HG03469 (cell line): ENCODE data around the gene PTF1A.
"Not testable (repeated sequence)": the region's sequence is repeated elsewhere in the genome, so short reads cannot be mapped to it uniquely, and the experiment has no call there.

Source experiments
- ATAC-seq: cut with Tn5 transposase; IDR thresholded peaks from one replicate; pipeline ENCODE4 v1.9.1; 2021; ENCODE audit warnings: mild to moderate bottlenecking, moderate library complexity, moderate number of reproducible peaks; ENCODE audit not compliant: unreplicated experiment

Gene PTF1A

GRCh38 chr10:23203369-23204325 lies 11.5 kb downstream of the PTF1A start:
- no peak for ATAC-seq

- ATAC-seq, result no peak
Observed at GRCh38 chr10:23204773-23205172, 12.7 kb downstream of the PTF1A start.

- no peak for ATAC-seq
Observed at GRCh38 chr10:23205972-23206642, 14.0 kb downstream of the PTF1A start.

GRCh38 chr10:23217471-23217870 lies 25.4 kb downstream of the PTF1A start:
- no peak for ATAC-seq

GRCh38 chr10:23230582-23230981 lies 38.5 kb downstream of the PTF1A start:
- ATAC-seq, result no peak

- no peak for ATAC-seq
Observed at GRCh38 chr10:23238015-23238414, 45.9 kb downstream of the PTF1A start.

- ATAC-seq, result not testable (repeated sequence)
Observed at GRCh38 chr10:23241779-23242178, 49.7 kb downstream of the PTF1A start.
